ENCODE results near the gene POMT1. TPM values are rescaled to one million over a fixed set of nuclear protein-coding genes. Genes with fewer than 3 reads are reported as not detected.
A peak's percentile ranks its signal among the peaks of the same experiment; 100 is the strongest.

Gene POMT1
- total and polyA plus RNA-seq, 2 of the 8 experiments (the other 6 are each of a cell fraction or from before 2014, with no cell fraction given): 22.3 to 33.2 TPM

DNA sequence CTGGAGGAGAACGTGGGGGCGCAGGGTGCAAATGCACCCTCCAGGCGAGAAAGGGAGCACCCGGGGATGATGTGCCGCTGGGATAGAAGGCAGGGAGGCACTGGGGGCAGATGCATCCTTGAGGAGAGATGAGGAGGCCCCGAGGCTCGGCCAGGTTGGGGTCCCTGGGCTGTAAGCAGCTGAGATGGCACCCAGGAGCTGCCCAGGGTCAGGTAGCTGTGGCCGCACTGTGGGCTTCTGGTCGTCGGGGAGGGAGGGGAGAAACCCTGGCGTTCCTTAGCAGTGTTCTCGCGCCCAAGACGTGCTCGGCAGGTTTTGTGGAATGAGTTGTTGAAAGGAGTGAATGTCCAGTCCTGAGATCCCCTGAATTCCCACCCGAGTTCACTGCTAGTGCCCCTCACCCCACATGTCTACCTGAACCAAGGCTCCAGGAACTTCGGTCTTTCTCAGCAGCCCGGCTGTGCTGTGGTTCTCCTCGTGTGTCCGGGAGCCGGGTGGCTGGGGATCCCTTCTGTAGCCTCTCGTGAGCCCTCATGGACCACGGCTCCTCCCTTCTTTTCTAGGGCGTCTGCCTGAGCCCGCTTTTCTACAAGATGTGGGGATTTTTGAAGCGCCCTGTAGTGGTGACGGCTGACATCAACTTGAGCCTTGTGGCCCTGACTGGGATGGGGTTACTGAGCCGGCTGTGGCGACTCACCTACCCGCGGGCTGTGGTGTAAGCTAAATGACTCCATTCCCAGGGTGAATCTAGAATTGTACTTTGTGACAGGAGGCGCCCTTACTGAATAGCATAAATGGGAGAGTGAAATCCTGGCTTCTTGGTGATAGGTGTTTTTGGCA is 1.1 kb downstream of the POMT1 start:
- Histone ChIP-seq H3K9ac (replicated peaks in 1 of 4; ENCODE audit: extremely low read depth in 1 of 4, low read depth in 3 of 4, low read length in 3 of 4) (peak overlapping the region in 2 of 4 experiments; percentile 55 to 56; a peak in 5 of 7 replicates), H2BK12ac (ENCODE audit: low read depth, low read length) (peak overlapping the region; percentile 33; the same call in 1 of the 2 replicates), H3K56ac (replicated peaks; ENCODE audit: insufficient read length, low read depth, low read length) (no peak overlapping the region), H4K5ac (ENCODE audit: insufficient read length, low read depth, low read length) (no peak overlapping the region), H3K23ac (ENCODE audit: insufficient read length) (no peak overlapping the region), H2BK120ac (replicated peaks; ENCODE audit: low read depth, low read length) (no peak overlapping the region), H3K4me1 (replicated peaks in 1 of 4; ENCODE audit: control insufficient read depth in 3 of 4, insufficient read depth in 4 of 4, low read length in 3 of 4) (peaks cover 0 to 9% (median 5%) of the 10 kb centered on the region in 4 experiments; a peak in 4 of 7 replicates), H3K27ac (ENCODE audit: low read depth, low read length) (no peak overlapping the region), H3K36me3 (ENCODE audit: control insufficient read depth in 2 of 4, insufficient read depth in 4 of 4, low read length in 3 of 4) (peaks cover 7 to 12% (median 10%) of the 10 kb centered on the region in 4 experiments; a peak in 7 of 8 replicates), H3K18ac (ENCODE audit: extremely low read depth, low read length) (no peak overlapping the region; the same call in 1 of the 2 replicates), H2AK5ac (ENCODE audit: low read depth, low read length) (no peak overlapping the region), H3K4ac (replicated peaks; ENCODE audit: insufficient read length, low read depth, low read length) (peak overlapping the region; percentile 36), H4K8ac (ENCODE audit: extremely low read depth, insufficient read depth, low read length) (no peak overlapping the region), H3K14ac (ENCODE audit: insufficient read length) (no peak overlapping the region), H4K91ac (replicated peaks; ENCODE audit: insufficient read length, low read length) (peak overlapping the region; percentile 76), H3K79me1 (ENCODE audit: low read depth, low read length) (0 out of 2 replicates have a peak, but pooled peaks cover 2% of the 10 kb centered on the region), H4K20me1 (replicated peaks in 1 of 2; ENCODE audit: control insufficient read depth in 1 of 2, insufficient read depth in 2 of 2, low read length in 2 of 2) (peaks cover 7% of the 10 kb centered on the region in 2 experiments), H3K23me2 (ENCODE audit: low read depth, low read length) (peaks cover 5% of the 10 kb centered on the region), H3K79me2 (ENCODE audit: control insufficient read depth in 1 of 2, insufficient read depth in 2 of 2, low read length in 2 of 2) (no peaks in the 10 kb centered on the region; a peak in 1 of 4 replicates), H3K9me3 (ENCODE audit: insufficient read depth in 2 of 2, low read depth in 1 of 2, low read length in 1 of 2) (no peaks in the 10 kb centered on the region), H2BK15ac (ENCODE audit: low read length) (no peak overlapping the region), H3K4me3 (ENCODE audit: extremely low read depth in 1 of 4, insufficient read depth in 2 of 4, low read depth in 3 of 4, low read length in 4 of 4) (peak overlapping the region; percentile 70 to 89 (median 80)), H2BK20ac (ENCODE audit: low read length) (no peak overlapping the region), H3K4me2 (ENCODE audit: insufficient read depth in 1 of 2, low read depth in 2 of 2, low read length in 2 of 2) (peak overlapping the region; percentile 75 to 98), H2BK5ac (ENCODE audit: low read depth, low read length) (peak overlapping the region; percentile 66; the same call in 1 of the 2 replicates), H2AFZ (ENCODE audit: low read length) (no peak overlapping the region), H3K27me3 (replicated peaks in 1 of 4; ENCODE audit: control insufficient read depth in 3 of 4, extremely low read depth in 1 of 4, insufficient read depth in 3 of 4, low read length in 3 of 4) (peaks cover 0 to 8% (median 0%) of the 10 kb centered on the region in 4 experiments; a peak in 2 of 7 replicates)
- CTCF ChIA-PET (ENCODE audit: partially characterized antibody): interaction anchor here (0.7 to 1.5 kb wide), 6 partner anchors 16 to 237 kb away, joined by 3 to 7 read pairs (median 4); no protein-coding TSS in a partner anchor
- no peak for FAIRE-seq
- POLR2A ChIA-PET (ENCODE audit: partially characterized antibody): interaction anchor here (0.7 to 2.2 kb wide), 11 partner anchors 9 to 235 kb away, joined by 3 to 15 read pairs (median 4); no protein-coding TSS in a partner anchor
- 51% methylated on average over 32 of the region's 32 CpGs; no CpG with 5 or more reads in 1 of the 2 experiments for WGBS, 2 experiments (ENCODE audit: extremely low coverage in 1 of 2, insufficient coverage in 1 of 2, insufficient read length in 1 of 2, insufficient replicate concordance in 2 of 2, low coverage in 1 of 2, low lambda C conversion rate in 2 of 2, missing lambda C conversion rate in 1 of 2)
- peak; percentile 21 to 63 for DNase-seq (ENCODE audit: low read depth in 1 of 2, low spot score in 2 of 2)
- TF ChIP-seq HDAC2 (IDR thresholded peaks at IDR 0.05; ENCODE audit: borderline replicate concordance in 1 of 2, low read depth in 2 of 2, low read length in 2 of 2) (no peak), KDM4A (IDR thresholded peaks at IDR 0.05; ENCODE audit: low read depth, low read length, severe bottlenecking) (no peak), JUN (IDR thresholded peaks at IDR 0.05; ENCODE audit: low read depth, low read length) (no peak), MAFK (IDR thresholded peaks at IDR 0.05; ENCODE audit: low read depth, low read length) (no peak)
- TF ChIP-seq, protein P1, sequence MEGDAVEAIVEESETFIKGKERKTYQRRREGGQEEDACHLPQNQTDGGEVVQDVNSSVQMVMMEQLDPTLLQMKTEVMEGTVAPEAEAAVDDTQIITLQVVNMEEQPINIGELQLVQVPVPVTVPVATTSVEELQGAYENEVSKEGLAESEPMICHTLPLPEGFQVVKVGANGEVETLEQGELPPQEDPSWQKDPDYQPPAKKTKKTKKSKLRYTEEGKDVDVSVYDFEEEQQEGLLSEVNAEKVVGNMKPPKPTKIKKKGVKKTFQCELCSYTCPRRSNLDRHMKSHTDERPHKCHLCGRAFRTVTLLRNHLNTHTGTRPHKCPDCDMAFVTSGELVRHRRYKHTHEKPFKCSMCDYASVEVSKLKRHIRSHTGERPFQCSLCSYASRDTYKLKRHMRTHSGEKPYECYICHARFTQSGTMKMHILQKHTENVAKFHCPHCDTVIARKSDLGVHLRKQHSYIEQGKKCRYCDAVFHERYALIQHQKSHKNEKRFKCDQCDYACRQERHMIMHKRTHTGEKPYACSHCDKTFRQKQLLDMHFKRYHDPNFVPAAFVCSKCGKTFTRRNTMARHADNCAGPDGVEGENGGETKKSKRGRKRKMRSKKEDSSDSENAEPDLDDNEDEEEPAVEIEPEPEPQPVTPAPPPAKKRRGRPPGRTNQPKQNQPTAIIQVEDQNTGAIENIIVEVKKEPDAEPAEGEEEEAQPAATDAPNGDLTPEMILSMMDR (IDR thresholded peaks at IDR 0.05; ENCODE audit: control extremely low read depth in 1 of 3, insufficient read depth in 1 of 3, low read depth in 1 of 3, low read length in 3 of 3): peak in 2 of 3 experiments; percentile 10 to 12; a peak in 2 of 4 replicates
- TF ChIP-seq, protein P2, sequence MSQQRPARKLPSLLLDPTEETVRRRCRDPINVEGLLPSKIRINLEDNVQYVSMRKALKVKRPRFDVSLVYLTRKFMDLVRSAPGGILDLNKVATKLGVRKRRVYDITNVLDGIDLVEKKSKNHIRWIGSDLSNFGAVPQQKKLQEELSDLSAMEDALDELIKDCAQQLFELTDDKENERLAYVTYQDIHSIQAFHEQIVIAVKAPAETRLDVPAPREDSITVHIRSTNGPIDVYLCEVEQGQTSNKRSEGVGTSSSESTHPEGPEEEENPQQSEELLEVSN (IDR thresholded peaks at IDR 0.05): 0 out of 2 replicates have a peak, but pooled peaks have one; percentile 2
